Gastrocnemius medialis (tissue), 4 donors: ENCODE data around the gene TMEM187.

ENCODE experiments used
- CTCF ChIP-seq, 5 experiments: fragments of 450-650 bp in 3 of 5; fragments of 200-600 bp in 2 of 5; sonication (generic) in 2 of 5; IDR thresholded peaks in 4 of 5; conservative IDR thresholded peaks in 1 of 5; 1 replicate in 4 of 5; 2 replicates in 1 of 5; pipeline ENCODE4 v1.5.1; 2016 to 2019; ENCODE audit warnings: antibody characterized with exemption in 5 of 5, mild to moderate bottlenecking in 3 of 5, moderate library complexity in 3 of 5
- POLR2A ChIP-seq, 2 donors: fragments of 450-650 bp; IDR thresholded peaks; one replicate each; pipeline ENCODE4 v1.6.1; 2017; ENCODE audit warnings: antibody characterized with exemption in 2 of 2, mild to moderate bottlenecking in 2 of 2, moderate library complexity in 2 of 2

GRCh38 chrX:153927672-153927921, 45.0 kb upstream of the TMEM187 start:
- TF ChIP-seq CTCF (IDR thresholded peaks at IDR 0.05 in 4 of 5, conservative IDR thresholded peaks at IDR 0.05 in 1 of 5) (no peak), POLR2A (IDR thresholded peaks at IDR 0.05) (no peak)
